Stimulated activated CD4-positive, alpha-beta T cell treated with anti-CD3 and anti-CD28 coated beads, Interleukin-4, amount 100 ng/mL, for 1 hour (primary cell): ENCODE measurements around the gene SRC.

Experiments
- DNase-seq: peaks from one replicate; pipeline ENCODE4 v3.0.0-alpha.2; 2020

The SRC gene

DNA sequence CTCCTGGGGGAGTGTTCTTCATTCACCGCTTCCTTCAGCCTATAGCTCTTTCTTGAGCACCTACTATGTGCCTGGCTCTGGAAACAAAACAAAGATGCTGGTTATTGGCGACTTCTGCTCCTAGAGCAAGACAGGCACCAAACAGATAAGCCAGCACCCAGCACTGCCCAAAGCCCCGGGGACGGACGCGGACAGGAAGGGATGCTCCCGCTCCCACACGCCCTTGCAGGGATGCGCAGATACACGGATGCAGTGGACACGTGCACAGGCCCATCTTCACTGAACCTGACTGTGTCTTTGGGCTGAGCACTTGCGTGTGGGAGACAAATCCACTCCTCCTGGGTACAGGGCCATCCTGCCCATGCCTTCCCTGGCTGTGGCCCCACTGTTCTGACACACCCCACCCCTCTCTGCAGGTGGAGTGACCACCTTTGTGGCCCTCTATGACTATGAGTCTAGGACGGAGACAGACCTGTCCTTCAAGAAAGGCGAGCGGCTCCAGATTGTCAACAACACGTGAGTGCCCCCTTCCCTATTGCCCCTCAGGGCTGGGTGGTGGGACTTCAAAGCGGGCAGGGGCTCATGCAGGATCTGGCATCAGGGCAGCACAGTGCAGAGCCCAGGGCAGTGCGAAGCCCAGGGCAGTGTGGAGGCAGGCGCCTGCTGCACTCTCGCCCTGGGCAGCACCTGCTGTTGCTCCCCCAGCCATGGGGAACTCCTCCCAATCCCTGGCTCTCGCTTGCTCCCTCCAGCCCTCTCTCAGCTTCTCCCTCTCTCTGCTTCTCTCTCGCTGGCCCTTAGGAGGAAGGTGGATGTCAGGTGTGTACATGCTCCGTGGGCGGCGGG is 39.9 kb downstream of the SRC start:
- no peak for DNase-seq

DNA sequence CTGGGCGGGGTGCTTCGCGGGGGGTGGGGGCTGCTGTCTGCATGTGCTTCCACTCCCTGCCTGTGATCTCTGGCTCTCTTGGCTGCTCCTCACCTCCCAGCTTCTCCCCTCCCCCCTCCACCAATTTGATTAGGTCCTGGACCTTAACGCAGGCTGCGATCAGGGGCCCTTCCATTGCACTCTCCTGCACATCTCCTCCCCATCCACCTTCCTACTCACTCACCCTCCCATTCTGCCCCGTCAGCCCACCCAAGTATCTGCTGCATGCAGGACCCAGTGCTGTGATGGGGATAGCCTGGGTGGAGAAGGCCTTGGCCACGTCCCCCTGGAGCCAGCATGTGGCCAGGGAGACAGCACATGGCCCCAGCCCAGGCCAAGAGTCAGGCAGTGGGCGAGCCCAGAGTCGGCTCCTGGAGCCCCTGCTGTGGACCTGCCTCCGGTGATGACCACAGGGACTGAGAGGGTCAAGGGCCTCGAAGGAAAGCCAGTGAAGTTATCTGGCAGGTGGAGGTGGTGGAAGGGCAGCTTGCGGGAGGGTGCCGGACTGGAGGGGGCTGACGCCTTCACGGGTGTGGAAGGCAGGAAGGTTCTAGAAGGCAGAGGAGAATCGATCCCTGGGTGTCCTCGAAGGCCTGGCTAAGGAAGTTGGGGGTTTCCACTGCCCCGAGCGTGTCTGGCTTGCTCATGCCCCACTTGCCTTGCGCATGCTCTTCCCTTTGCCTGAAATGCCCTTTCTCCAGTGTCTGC is 40.7 kb downstream of the SRC start:
- DNase-seq: no peak

DNA sequence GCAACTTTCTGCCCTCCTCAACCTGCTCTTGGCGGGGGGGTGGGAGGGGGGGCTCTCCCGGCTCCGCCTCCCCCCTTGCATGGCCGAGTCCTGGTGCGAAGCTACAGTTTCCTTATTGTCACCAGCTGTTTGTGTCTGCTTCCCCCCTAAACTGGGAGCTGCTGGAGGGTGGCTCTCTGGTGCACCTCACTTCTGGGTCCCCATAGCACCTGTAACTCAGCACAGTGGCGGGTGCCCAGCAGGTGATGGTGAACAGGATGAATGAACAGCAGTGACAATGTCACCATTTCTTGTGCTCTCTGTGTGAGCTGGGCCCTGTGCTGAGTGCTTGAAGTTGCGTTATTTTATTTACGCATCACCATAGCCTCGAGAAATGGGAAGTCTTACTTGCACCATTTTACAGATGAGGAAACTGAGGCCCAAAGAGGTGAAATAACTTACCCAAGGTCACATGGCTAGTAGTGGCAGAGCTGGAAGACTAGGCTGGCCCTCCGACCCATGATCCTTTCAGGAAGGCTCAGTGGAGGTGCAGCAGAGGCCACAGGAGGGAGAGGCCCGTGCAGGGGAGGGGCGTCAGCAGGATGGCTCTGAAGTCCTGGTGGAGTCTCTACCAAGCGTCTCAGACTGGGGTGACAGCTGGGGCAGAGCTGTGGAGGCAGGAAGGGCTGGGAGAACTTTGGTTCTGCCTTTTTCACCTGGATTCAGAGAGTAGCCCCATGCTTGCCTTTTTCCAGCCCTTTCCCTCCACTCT is 41.8 kb downstream of the SRC start:
- DNase-seq: no peak

DNA sequence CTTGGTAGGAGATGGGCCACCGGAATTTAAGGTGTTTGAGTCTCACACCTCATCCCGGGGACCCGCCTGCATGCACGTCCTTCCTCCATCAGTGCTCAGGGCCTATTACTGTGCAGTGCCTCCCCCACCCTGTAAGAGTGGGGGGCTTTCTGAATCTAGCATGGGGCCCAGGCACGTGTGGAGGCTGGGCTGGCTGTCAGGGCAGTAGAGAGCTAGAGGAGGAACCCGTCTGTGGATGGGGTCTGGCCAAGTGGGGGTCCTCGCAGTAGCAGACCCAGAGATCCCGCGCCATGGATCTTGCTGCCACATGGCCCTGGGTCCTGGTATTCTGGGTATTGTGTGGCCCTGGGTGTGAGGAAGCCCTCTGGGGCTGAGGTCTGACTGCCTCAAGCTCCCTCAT is 42.9 kb downstream of the SRC start:
- DNase-seq: no peak

DNA sequence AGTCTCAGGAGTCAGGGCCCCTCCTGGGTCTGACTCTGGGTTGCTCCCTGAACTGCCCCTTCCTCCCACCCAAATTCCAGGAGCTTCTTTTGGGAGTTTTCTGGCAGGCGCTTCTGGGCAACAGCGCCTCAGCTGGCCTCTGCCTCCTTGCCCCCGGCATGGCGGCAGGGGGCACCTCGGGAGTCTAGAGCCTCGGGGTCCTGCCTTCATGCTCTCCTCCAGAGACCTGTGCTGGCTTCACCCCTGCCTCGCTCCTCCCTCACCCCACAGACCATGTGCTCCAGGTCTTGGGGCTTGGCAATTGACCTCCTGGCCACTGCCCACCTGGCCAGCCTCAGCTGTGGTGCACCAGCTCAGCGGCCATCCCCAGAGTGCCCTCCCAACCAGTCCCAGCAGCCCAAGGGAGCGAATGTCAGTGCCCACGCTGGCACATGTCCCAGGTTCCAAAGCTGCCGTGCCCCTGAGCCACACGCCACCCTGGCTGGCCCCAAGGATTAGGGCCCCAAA is 43.4 kb downstream of the SRC start:
- DNase-seq: no peak

DNA sequence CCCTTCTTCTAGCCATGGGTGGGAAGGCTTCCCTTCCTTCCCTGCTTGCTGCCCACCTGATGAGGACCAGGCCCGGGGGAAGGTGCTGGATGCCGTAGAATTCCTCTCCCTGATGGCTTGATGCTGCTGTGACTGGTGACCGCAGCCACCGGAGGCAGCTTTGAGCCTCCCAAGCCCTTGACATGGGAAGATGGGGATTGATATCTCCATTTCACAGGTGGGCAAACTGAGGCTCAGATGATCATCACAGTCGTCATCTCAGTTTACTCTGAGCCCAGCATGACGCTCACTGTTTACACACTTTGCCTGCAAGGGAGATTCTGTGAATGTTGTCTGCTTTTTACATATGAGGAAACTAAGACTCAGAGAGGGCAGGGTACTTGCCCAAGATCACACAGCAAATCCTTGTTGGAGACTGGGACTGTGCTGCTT is 43.9 kb downstream of the SRC start:
- DNase-seq: no peak

DNA sequence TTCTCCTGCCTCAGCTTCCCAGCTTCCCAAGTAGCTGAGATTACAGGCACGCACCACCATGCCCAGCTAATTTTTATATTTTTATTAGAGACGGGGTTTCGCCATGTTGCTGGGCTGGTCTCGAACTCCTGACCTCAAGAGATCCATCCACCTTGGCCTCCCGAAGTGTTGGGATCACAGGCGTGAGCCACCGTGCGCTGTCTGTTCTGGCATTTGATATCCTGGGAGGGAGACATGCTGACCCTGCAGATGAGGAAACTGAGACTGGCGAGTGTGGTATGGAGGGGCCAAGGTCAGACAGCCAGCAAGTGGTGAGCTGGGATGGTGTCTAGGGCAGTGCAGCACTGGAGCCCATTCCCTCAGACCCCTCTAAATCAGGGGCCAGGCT is 44.6 kb downstream of the SRC start:
- no peak for DNase-seq

DNA sequence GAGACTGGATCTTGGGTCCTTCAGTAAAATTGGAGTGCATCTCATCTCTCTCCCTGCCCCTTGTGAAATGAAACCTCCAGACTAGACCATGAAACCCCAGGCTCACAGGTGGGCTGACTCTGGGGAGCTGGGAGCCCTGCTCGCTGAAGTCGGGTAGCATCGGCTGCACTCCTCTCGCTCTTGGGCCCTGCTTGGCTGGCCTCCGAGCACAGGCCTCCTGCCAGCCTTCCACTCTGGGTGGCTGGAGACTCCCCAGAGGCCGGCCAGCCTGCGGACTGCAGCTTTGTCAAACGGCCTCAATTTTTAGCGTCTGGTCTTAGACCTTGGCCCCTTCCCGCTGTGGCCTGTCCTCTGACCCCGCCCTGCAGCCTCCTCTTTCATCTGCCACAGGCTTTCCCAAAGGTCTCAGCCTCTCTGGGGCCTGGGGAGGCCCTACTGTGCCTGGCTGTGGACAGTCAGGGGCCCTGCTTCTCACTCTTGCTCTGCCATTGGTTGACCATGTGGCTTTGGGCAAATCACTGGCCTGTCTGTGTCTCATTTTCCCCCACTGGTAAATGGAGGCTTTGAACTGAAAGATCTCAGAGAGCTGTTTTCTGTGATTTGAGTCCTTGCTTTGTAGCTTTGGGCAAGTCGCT is 45.1 kb downstream of the SRC start:
- no peak for DNase-seq

DNA sequence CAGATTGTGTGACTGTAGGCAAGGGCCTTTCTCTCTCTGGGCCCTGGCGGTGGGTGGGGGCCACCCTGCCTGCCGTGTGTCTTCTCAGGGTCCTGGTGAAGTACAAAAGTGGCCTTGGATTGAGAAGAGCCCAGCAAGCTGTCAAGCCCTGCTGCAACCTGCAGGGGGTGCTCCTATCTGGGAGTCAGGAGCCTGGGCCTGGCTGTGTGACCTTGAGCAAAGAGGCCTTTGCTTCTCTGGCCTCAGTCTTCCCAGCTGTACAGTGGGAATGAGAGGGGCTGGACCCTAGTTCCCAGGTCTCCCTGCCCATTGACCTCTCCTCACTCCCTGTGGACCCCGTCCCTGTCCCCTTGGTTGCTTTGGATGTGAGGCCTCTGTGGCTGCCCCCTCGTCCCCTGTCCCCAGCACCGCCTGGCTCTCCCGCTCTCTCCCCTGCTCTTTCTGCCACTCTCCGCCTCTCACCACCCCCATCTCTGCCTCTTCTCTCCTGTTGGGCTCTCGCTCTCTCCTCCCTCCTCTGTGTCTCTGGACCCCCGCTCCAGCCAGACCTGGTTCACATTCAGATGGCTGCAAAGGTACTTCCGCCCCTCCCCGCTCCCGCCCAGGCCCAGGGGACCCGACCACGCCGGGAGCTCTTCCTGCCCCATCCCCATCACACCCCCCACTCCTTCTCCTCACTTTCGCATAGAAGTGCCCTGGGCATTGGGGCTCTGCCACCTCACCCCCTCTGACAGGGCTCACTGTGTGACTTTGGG is 46.7 kb downstream of the SRC start:
- DNase-seq: no peak

DNA sequence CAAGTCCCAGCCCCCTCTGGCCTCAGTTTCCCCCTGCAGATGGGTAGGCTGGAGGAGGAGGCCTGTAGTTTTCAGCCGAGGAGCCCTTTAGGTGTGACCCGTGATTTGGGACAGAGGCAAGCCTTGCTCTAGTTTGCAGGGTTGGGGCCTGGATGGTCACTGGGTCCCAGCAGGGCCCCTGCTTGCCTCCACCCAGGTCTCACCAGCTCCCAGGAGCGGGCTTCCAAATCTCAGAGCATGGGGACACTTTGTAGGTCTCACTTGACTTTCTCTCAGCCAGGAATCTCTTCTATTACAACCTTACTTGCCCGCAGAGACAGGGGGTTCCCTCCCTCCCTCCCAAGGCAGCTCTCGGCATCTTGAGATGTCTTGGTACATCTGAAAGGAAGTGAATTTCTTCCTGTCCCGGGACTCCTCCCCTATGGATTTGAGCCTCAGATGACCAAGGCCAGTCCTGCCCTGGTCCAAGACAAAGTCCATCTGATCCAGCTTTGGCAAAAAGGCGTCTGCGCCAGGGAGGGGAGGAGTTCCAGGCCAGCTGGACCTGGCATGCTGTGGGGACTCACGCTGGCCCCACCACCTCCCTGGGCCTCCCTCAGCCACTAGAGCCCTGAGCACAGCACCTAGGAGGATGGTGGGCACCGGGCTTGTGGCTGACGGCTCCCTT is 47.4 kb downstream of the SRC start:
- no peak for DNase-seq

DNA sequence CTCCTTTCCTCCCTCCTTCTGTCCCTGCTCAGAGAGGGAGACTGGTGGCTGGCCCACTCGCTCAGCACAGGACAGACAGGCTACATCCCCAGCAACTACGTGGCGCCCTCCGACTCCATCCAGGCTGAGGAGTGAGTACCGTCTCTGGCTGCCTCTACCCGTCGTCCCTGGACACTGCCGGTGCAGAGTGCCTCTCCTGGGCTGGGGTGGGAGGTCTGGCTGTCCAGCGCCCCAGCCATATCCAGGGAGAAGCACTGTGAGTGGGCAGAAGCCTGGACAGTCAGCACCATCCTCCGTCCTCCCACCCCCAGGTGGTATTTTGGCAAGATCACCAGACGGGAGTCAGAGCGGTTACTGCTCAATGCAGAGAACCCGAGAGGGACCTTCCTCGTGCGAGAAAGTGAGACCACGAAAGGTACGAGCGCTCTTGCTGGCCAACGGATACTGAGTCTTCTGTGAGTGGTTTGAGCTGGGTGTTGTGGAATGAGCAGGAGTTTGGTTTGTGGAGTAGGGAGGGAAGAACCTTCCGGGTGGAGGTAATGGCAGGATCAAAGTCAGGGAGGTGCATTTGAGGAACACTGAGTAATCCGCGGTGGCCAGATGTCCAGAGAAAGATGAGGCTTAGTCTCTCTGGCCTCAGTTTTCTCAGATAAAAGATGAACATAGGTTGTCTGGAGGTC is 48.1 kb downstream of the SRC start:
- no peak for DNase-seq

DNA sequence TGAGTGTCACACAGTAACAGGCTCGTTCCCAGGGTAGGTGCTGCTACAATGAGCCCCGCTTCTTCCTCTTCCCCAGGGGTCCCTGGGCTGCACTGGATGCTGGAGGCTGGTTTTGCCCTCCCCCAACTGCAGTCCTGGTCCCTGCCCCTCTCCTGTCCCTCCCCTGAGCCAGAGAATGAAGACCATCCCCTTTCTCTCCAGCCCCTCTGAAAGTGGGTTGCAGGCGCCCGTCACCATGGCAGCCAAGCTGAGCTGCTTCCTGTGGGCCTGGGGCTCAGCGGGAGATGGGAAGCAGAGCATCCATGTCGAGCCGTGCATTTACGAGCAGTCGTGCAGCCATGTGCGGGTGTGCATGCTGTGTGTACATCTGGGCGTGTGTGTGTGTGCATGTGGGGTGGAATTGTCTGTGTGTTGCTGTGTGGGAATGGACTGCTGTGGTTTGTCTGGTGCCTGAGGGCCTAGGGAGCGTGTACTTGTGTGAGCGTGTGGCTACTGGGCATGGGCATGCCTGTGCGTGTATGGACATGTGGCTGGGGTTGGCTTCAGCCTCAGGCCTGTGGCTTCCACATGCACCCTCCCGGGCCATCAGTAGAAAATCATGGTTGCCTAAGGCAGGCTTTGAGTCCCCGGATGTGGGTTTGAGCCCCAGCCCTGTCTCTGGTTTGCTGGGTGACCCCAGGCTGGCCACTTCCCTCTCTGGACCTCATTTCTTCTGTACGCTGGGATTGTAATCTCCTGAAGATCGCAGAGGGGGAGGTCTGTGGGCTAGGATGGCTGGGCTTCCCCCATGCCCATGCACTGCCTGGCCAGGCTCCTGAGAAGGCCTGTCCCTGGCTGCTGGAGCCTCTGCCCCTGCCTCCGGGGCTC is 48.8 kb downstream of the SRC start:
- DNase-seq: no peak

DNA sequence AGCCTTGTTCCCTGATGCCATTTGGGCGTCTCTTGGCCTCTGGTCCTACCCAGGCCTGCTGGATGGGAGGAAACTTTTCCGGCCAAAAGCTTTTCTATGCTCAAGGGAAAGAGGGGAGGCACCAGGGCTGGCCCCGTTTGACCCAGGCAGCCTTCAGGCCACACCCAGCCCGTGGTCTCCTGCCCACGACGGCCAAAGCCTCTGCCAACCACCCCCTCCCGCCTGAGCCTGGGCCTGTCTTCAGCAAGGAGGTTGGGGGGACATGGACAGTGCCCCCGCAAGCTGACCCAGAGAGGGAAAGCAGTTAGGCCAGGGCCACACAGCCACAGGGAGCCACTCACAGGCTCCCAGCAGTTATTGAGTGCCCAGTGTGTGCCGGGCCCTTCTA is 49.5 kb downstream of the SRC start:
- no peak for DNase-seq

DNA sequence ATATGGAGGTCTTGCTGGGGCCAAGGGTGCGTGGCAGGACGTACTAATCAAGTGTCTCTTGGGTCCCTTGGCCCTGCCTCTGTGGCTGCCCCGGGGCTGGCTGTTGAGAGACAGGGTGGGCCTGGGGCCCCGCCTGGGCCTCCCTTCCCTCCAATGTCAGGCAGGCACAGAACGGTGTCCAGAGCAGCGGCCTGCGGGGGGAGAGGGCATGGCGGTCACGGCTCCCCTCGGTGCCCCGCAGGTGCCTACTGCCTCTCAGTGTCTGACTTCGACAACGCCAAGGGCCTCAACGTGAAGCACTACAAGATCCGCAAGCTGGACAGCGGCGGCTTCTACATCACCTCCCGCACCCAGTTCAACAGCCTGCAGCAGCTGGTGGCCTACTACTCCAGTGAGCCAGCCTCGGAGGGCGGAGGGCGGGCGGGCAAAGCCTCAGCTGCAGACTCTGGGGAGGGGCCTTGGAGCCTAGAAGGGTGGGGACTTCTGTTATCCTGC is 50.0 kb downstream of the SRC start:
- no peak for DNase-seq

DNA sequence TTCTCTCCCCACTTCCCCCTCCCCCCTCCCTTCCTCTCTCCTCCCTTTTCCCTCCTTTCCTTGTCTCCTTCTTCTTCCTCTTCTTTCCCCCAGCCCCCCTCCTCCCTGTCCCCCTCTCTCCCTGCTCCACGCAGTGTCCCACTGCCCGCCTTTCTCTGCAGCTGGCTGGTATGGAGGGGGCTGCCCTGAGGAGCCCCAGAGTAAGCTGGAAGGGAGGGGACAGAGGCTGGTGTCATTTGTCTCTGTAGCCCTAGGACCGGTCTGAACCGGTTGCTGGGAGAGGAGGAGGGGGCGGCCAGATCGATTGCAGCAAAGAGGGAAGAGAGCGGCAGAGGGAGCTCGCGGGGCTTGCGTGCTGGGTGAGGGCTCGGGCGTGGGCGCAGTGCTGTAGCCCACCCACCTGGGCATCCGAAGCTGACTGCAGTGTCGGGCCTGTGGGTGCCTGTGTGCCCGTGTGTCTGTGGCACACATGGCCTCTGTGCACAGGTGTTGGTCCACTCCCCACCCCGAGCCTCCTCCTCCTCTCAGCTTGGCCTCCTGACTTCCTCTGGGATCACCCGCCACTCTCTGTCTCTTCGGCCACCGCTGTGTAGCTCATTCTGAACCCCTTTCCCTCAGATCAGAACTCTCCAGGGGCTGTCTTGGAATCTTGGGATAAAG is 50.6 kb downstream of the SRC start:
- DNase-seq: no peak

DNA sequence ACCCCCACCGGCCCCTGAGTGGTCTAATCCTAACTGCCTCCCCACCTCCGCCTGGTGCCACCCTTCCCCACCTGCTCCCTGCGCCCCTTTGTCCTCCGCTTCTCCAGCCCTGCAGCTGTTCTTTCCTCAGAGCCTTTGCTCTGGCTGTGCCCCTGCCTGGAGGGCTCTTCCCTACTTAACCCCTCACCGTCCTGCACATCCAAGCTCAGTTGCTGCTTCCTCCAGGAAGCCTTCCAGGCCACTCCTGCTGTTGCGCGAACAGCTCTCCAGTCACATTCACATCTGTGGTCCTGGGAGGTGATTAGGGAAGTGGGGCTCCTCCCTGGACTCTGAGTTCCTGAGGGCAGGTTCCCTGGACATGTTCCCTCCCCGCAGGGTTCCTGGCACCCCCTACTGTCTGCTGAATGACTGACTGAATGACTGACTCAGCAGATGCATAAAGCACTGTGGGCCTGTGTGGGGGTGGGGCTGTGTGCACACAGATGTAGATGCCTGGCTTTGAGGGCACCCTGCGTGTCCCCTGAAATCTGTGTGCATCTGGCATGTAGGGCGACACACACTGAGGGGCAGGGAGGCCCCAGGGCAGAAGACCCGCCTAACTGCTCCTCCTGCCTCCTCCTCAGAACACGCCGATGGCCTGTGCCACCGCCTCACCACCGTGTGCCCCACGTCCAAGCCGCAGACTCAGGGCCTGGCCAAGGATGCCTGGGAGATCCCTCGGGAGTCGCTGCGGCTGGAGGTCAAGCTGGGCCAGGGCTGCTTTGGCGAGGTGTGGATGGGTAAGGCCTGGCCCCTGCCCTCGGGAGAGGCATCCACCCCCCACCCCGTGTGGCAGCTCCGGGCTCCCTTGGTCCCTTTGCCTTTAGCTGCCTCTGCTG is 51.4 kb downstream of the SRC start:
- DNase-seq: no peak

DNA sequence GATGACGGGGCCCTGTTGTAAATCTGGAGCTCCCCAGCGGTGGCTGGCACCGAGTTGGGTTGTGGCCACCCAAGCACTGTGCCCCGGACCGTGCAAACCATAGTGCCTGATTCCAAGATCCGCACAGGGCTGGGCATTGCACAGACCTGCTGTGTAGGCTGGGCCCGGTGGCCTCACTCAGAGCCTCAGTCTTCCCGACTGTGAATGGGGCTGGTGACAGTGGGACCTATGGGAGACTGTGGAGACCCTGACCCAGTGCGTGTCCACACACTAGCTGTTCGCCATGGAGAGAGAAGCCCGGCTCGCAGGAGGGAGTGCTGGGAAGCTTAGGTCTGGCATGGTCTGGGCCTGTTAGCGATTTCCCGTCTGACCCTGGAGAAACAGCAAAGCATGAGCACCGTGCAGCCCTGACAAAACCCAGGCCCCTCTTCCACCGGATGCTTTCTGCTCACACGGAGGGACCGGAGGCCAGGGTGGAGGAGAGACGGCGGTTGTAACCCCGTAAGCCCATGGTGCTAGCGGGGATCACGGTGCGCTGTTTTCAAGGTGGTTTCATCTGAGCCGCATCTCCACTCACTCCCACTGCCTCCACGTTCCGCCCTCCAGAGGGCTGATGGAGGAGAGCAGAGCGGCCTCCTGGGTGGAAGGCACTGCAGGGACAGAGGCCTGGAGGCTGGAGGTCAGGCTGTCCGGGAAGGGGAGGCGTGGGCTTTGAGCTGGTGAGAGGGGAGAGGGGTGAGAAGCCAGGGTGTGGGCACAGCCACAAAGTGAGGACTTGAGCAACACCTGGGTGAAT is 52.2 kb downstream of the SRC start:
- DNase-seq: no peak
